ENCODE results near the gene NDRG2. TPM values are rescaled to one million over a fixed set of nuclear protein-coding genes. Genes with fewer than 3 reads are reported as not detected.

NDRG2 gene
- total and polyA plus RNA-seq, 7 experiments from 2014 or later = 5.9 to 39.9 (median 35.1) TPM

DNA sequence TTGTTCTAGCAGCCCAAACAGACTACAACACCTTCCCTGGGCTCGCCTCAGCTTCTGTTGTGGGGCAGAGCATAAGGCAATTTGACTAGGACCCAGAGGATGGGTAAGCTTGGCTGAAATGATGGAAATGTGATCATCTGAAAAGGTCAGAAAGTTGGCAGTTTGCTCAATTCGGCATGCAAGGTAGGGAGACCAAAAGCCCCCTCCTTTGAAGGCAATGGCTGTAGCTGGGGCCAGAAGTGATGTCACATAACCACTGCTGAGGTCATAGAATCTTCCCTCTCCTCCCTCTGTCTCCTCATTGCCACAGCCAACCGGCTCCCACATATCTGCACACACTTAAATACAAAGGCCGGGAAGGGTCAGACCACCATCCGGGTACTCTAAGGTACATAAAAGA is 5.1 kb upstream of the NDRG2 start, which contains the start of gene TPPP2:
Gene TPPP2, plus strand, starts transcription at position 301 of the 400 bp plus-strand sequence. CDS start 365 bp downstream, outside the sequence.
- ChIA-PET CTCF (interaction anchor here (10.2 kb wide), 1 partner anchor 13 kb away, joined by 99 read pairs; no protein-coding TSS in a partner anchor), POLR2A (no interaction called here)
- Histone ChIP-seq H3K27me3 (ENCODE audit: control insufficient read depth in 2 of 2, insufficient read depth in 2 of 2, low read length in 2 of 2) (no peaks in the 10 kb centered on the region), H3K9me3 (ENCODE audit: control insufficient read depth in 2 of 3, low read length in 3 of 3) (no peaks in the 10 kb centered on the region), H3K36me3 (ENCODE audit: control insufficient read depth in 2 of 3, insufficient read depth in 3 of 3, low read length in 3 of 3) (no peaks in the 10 kb centered on the region), H3K4me1 (ENCODE audit: control insufficient read depth in 2 of 2, insufficient read depth in 2 of 2, low read length in 2 of 2) (no peaks in the 10 kb centered on the region), H3K27ac (ENCODE audit: low read depth, low read length) (no peak within 1 kb of the TSS), H3K4me3 (ENCODE audit: low read length) (no peak within 1 kb of the TSS)
- H3K4me1 Mint-ChIP-seq = peaks cover 0 to 5% (median 0%) of the 10 kb centered on the region in 7 donors
- peak within 1 kb of the TSS in 1 of 9 donors; percentile 16 for H3K27ac Mint-ChIP-seq
- H3K27me3 Mint-ChIP-seq = peaks cover 0 to 33% (median 0%) of the 10 kb centered on the region in 5 donors
- DNase-seq (no peak), ATAC-seq (no peak)
- H3K4me3 Mint-ChIP-seq = no peak within 1 kb of the TSS
- H3K9me3 Mint-ChIP-seq = no peaks in the 10 kb centered on the region
- H3K36me3 Mint-ChIP-seq = no peaks in the 10 kb centered on the region
- intact Hi-C loops (cut with micrococcal nuclease) = loop anchor here in 1 of 2 donors (5.0 kb wide), 1 partner anchor 42 kb away; the partner anchor contains the start of gene ARHGEF40

DNA sequence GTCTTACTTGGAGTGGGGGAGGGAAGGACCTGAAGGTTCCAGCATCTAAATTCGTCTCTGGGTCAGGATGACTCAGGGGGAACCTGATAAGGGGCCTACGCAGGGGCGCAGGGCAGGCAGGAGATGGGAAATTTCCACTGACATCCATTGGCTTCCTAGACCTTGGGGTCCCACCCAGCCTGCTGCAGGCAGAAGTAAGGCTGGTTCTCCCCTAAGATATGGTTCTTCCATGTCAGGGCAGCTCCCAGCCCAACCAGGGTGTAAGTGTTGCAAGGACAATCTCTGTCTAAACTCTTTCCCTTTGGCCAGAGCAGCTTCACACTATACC is 2.1 kb upstream of the NDRG2 start:
- H3K36me3 ChIP-seq (ENCODE audit: control insufficient read depth in 2 of 3, insufficient read depth in 3 of 3, low read length in 3 of 3) = no peaks in the 10 kb centered on the region
- intact Hi-C loops (cut with micrococcal nuclease) = loop anchor here in 1 of 2 donors (5.0 kb wide), 1 partner anchor 45 kb away; the partner anchor contains the start of gene ARHGEF40
- H3K27ac ChIP-seq (ENCODE audit: low read depth, low read length) = no peak overlapping the region
- H3K27me3 Mint-ChIP-seq = peaks cover 0 to 50% (median 0%) of the 10 kb centered on the region in 5 donors
- H3K9me3 Mint-ChIP-seq = no peaks in the 10 kb centered on the region
- no peaks in the 10 kb centered on the region for H3K36me3 Mint-ChIP-seq
- peaks cover 7 to 13% of the 10 kb centered on the region in 2 donors for H3K4me1 ChIP-seq (ENCODE audit: control insufficient read depth in 2 of 2, insufficient read depth in 2 of 2, low read length in 2 of 2)
- H3K4me1 Mint-ChIP-seq = peaks cover 7 to 28% (median 23%) of the 10 kb centered on the region in 7 donors
- no peak overlapping the region for H3K4me3 ChIP-seq (ENCODE audit: low read length)
- H3K9me3 ChIP-seq (ENCODE audit: control insufficient read depth in 2 of 3, low read length in 3 of 3) = no peaks in the 10 kb centered on the region
- H3K27ac Mint-ChIP-seq = peak overlapping the region in 6 of 9 donors; percentile 5 to 69 (median 36)
- no peak for ATAC-seq
- POLR2A ChIA-PET = no interaction called here
- H3K27me3 ChIP-seq (ENCODE audit: control insufficient read depth in 2 of 2, insufficient read depth in 2 of 2, low read length in 2 of 2) = no peaks in the 10 kb centered on the region
- no peak for DNase-seq
- peak overlapping the region in 9 of 10 donors; percentile 8 to 79 (median 30) for H3K4me3 Mint-ChIP-seq
- CTCF ChIA-PET = interaction anchor here (1.5 kb wide), 1 partner anchor 11 kb away, joined by 3 read pairs; no protein-coding TSS in a partner anchor

DNA sequence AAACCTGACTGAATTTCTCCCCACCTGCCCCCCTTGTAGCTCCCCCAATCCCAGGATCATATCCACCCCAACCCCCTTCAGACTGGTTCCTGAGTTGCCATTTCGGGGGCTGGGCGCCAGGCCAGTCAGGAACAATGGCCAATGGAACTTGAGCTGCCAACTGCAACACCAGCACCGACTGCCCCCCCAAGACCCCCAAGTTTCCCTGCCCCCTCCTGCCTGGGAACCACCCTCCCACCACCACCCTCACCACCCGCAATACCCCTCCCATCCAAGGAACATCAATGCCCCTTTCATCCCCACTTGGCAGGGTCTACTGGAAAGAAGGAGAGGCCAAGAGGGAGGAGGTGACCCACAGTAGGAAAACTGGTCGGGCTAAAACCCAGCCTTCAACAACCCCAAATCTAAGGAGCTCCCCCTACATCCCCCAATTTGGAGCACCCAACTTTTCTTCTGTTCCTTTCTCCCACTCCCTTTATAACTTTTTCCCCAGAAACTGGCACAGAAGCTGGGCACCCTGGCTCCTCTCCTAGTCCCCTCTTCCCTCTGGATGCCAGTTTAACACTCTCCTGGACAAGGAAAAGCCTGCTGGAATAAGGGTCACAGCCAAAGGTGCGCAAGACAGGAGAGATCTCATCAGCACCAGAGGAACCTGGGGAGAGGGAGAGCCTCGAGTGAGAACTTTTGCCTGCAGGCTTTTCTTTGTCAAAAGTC is 1.6 kb upstream of the NDRG2 start:
- H3K27ac ChIP-seq (ENCODE audit: low read depth, low read length) = no peak overlapping the region
- Mint-ChIP-seq H3K4me3 (peak overlapping the region; percentile 24 to 97 (median 89)), H3K27ac (peak overlapping the region in 7 of 9 donors; percentile 21 to 69 (median 51)), H3K36me3 (peaks cover 0 to 3% (median 0%) of the 10 kb centered on the region in 5 donors), H3K4me1 (peaks cover 7 to 28% (median 23%) of the 10 kb centered on the region in 7 donors), H3K9me3 (no peaks in the 10 kb centered on the region), H3K27me3 (peaks cover 0 to 46% (median 0%) of the 10 kb centered on the region in 5 donors)
- peaks cover 7 to 13% of the 10 kb centered on the region in 2 donors for H3K4me1 ChIP-seq (ENCODE audit: control insufficient read depth in 2 of 2, insufficient read depth in 2 of 2, low read length in 2 of 2)
- H3K27me3 ChIP-seq (ENCODE audit: control insufficient read depth in 2 of 2, insufficient read depth in 2 of 2, low read length in 2 of 2) = no peaks in the 10 kb centered on the region
- ATAC-seq = no peak
- POLR2A ChIA-PET = no interaction called here
- CTCF ChIA-PET = interaction anchor here (0.7 to 1.5 kb wide), 4 partner anchors 9 to 27 kb away, joined by 3 to 6 read pairs (median 4); partner anchors contain the start of gene SLC39A2
- no peaks in the 10 kb centered on the region for H3K9me3 ChIP-seq (ENCODE audit: control insufficient read depth in 2 of 3, low read length in 3 of 3)
- DNase-seq = no peak
- peaks cover 0 to 3% (median 0%) of the 10 kb centered on the region in 3 experiments for H3K36me3 ChIP-seq (ENCODE audit: control insufficient read depth in 2 of 3, insufficient read depth in 3 of 3, low read length in 3 of 3)
- intact Hi-C loops (cut with micrococcal nuclease) = loop anchor here in 1 of 2 donors (5.0 kb wide), 1 partner anchor 46 kb away; the partner anchor contains the start of gene ARHGEF40
- H3K4me3 ChIP-seq (ENCODE audit: low read length) = no peak overlapping the region

DNA sequence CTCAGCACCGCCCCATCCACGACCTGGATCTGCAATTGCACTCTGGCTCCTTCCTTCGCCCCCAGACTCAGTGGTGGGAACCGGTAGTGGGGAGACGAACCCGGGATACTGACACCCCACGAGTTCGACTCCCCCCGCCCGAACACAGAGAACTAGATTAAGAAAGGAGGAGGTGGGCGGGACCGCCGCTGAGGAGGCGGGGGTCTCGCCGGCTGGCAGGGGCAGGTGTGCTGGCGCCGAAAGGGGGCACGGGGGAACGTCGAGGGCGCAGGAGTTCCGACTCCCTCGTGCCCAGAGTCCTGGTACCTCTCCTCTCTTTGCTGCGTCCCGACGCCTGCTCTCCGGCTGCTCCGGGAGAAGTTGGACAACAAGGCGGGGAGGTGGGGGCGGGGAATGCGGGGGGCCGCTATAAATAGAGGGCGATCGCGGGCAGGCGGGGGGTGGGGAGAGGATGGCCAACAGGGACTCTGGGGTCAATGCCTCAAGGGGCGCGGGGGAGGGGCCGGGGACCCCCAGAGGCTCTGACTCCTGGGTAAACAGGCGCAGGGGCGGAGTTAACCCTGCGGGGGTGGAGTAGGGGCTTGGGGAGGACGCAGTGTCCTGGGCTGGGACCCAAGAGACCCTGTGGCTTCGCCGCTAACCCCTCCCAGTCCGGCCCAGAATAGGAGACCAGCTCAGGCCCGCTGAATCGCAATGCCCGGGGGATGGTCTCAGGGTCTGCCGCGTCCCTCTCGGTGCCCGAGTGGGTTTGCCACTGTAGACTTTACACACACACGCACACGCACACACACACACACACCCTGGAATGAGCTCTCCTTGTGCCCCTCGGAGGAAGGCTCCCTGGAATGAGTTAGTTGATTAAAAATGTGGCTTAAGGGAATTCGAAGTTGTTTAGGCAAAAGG is 761 bp upstream of the NDRG2 start:
- intact Hi-C loops (cut with micrococcal nuclease) = loop anchor here (1.0 to 5.0 kb wide), 8 partner anchors 11 to 79 kb away; partner anchors contain the start of genes ARHGEF40 (in 1 of the 2) and METTL17 (in 1 of the 2)
- POLR2A ChIA-PET = no interaction called here
- Mint-ChIP-seq H3K27ac (peak overlapping the region in 8 of 9 donors; percentile 28 to 92 (median 76)), H3K36me3 (peaks cover 0 to 9% (median 0%) of the 10 kb centered on the region in 5 donors), H3K9me3 (no peaks in the 10 kb centered on the region), H3K4me1 (peaks cover 7 to 28% (median 23%) of the 10 kb centered on the region in 7 donors), H3K4me3 (peak overlapping the region; percentile 84 to 97 (median 92)), H3K27me3 (peaks cover 0 to 47% (median 0%) of the 10 kb centered on the region in 5 donors)
- no peak for ATAC-seq
- H3K27ac ChIP-seq (ENCODE audit: low read depth, low read length) = peak overlapping the region; percentile 40
- peak overlapping the region; percentile 68 for H3K4me3 ChIP-seq (ENCODE audit: low read length)
- no peaks in the 10 kb centered on the region for H3K9me3 ChIP-seq (ENCODE audit: control insufficient read depth in 2 of 3, low read length in 3 of 3)
- H3K4me1 ChIP-seq (ENCODE audit: control insufficient read depth in 2 of 2, insufficient read depth in 2 of 2, low read length in 2 of 2) = peaks cover 7 to 13% of the 10 kb centered on the region in 2 donors
- peak in 1 of 9 donors; percentile 13 for DNase-seq
- no peaks in the 10 kb centered on the region for H3K27me3 ChIP-seq (ENCODE audit: control insufficient read depth in 2 of 2, insufficient read depth in 2 of 2, low read length in 2 of 2)
- CTCF ChIA-PET = interaction anchor here (0.7 to 1.5 kb wide), 4 partner anchors 10 to 27 kb away, joined by 3 to 6 read pairs (median 4); partner anchors contain the start of gene SLC39A2
- H3K36me3 ChIP-seq (ENCODE audit: control insufficient read depth in 2 of 3, insufficient read depth in 3 of 3, low read length in 3 of 3) = peaks cover 0 to 11% (median 0%) of the 10 kb centered on the region in 3 experiments

DNA sequence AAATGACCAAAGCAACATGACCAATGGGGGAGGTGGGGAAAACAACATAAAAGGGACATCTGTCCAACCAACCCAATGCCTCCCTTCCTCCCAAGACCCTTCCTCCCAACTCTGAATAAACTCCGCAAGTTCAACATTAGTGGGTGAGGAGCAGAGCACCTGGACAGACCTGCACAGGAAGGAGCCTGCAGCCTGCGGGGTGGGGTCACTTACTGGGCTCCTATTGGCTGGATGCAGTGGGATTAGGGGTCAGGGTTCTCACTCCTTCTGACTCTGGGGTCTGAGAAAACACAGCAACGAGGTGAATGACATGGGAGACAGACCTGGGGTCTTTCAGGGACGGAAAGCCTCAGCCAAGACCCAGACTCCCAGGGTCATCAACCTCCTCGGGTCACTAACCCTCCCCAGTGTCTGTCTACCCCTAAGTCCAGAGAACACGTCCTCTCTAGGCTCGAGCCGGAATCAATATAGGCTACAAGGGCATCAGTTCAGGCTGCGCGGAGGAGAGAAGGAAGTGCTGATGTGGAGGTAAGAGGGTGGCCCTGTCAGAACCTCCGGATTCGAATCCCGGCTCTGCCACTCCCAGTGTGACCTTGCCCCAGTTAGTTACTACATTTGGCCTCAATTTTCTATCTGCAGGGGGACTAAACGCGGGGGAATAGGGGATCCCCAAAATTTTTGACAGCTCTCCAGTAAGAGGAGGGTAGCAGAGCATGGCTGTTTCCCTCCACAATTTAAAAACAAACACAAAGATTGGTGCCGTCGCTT is 860 bp downstream of the NDRG2 start:
- ATAC-seq (peak; percentile 1), DNase-seq (peak in 5 of 9 donors; percentile 16 to 25 (median 24))
- peaks cover 0 to 25% (median 4%) of the 10 kb centered on the region in 3 experiments for H3K36me3 ChIP-seq (ENCODE audit: control insufficient read depth in 2 of 3, insufficient read depth in 3 of 3, low read length in 3 of 3)
- H3K9me3 ChIP-seq (ENCODE audit: control insufficient read depth in 2 of 3, low read length in 3 of 3) = no peaks in the 10 kb centered on the region
- Mint-ChIP-seq H3K4me3 (peak overlapping the region; percentile 84 to 97 (median 92)), H3K27me3 (peaks cover 0 to 47% (median 0%) of the 10 kb centered on the region in 5 donors), H3K4me1 (peaks cover 7 to 31% (median 23%) of the 10 kb centered on the region in 7 donors), H3K36me3 (peaks cover 0 to 21% (median 7%) of the 10 kb centered on the region in 5 donors), H3K27ac (peak overlapping the region in 8 of 9 donors; percentile 66 to 86 (median 75)), H3K9me3 (no peaks in the 10 kb centered on the region)
- no peaks in the 10 kb centered on the region for H3K27me3 ChIP-seq (ENCODE audit: control insufficient read depth in 2 of 2, insufficient read depth in 2 of 2, low read length in 2 of 2)
- ChIA-PET CTCF (interaction anchor here (1.7 kb wide), 1 partner anchor 10 kb away, joined by 10 read pairs; no protein-coding TSS in a partner anchor), POLR2A (interaction anchor here (0.6 to 1.3 kb wide), 6 partner anchors 9 to 342 kb away, joined by 3 to 5 read pairs (median 4); no protein-coding TSS in a partner anchor)
- peaks cover 7 to 13% of the 10 kb centered on the region in 2 donors for H3K4me1 ChIP-seq (ENCODE audit: control insufficient read depth in 2 of 2, insufficient read depth in 2 of 2, low read length in 2 of 2)
- peak overlapping the region; percentile 70 for H3K4me3 ChIP-seq (ENCODE audit: low read length)
- peak overlapping the region; percentile 70 for H3K27ac ChIP-seq (ENCODE audit: low read depth, low read length)
- intact Hi-C loops (cut with micrococcal nuclease) = loop anchor here (2.0 kb wide), 2 partner anchors 33 to 45 kb away; no protein-coding TSS in a partner anchor
